Panc1 (cell line): Measurements from ENCODE around the gene SLCO3A1. TPM values are rescaled to one million over a fixed set of nuclear protein-coding genes. Genes with fewer than 3 reads are reported as not detected.

Experiments
- ATAC-seq: fragments of 200-7000 bp; cut with Tn5 transposase; 2 replicates; pipeline ENCODE4 v1.9.1; 2020; ENCODE audit warnings: mild to moderate bottlenecking, moderate library complexity
- BruUV-seq: library from RNA; stranded (reverse); fragments of 400-500 nt; replicated peaks from 2 replicates; lab custom pipeline; 2021; lab: Mats Ljungman, UMichigan
- CTCF ChIA-PET: fragments of 300-600 bp; sonication (Branson Sonifier 250); formaldehyde crosslinking; loops from one replicate; lab custom pipeline; 2022; ENCODE audit warnings: antibody characterized with exemption; lab: Charles Lee
- POLR2A ChIA-PET: fragments of 300-600 bp; sonication (Branson Sonifier 250); formaldehyde crosslinking; loops from one replicate; lab custom pipeline; 2022; ENCODE audit warnings: antibody characterized with exemption; lab: Charles Lee
- DNase-seq: peaks from one replicate; pipeline ENCODE4 v3.0.0-alpha.2; 2010; ENCODE audit warnings: low read depth, low spot score
- H3K27ac ChIP-seq: 2 replicates; pipeline ENCODE4 v1.5.1; 2011; ENCODE audit warnings: mild to moderate bottlenecking, low read length, inconsistent platforms
- H3K27me3 ChIP-seq: fragments of 200-500 bp; sonication (Bioruptor generic); 2 replicates; pipeline ENCODE4 v1.6.0; 2014; ENCODE audit warnings: low read length, inconsistent platforms; ENCODE audit not compliant: control insufficient read depth, insufficient read depth
- H3K36me3 ChIP-seq: fragments of 200-500 bp; sonication (Bioruptor generic); 2 replicates; pipeline ENCODE4 v1.5.1; 2014; ENCODE audit warnings: inconsistent platforms, mild to moderate bottlenecking, low read length, moderate library complexity; ENCODE audit not compliant: control insufficient read depth, insufficient read depth
- H3K4me1 ChIP-seq: 2 replicates; pipeline ENCODE4 v1.5.1; 2011; ENCODE audit warnings: inconsistent platforms, mild to moderate bottlenecking, low read length, moderate library complexity; ENCODE audit not compliant: control insufficient read depth, insufficient read depth
- H3K4me3 ChIP-seq, 2 experiments: 2 replicates each; pipeline ENCODE4 v1.5.1; 2011 to 2012; ENCODE audit warnings: low read depth in 2 of 2, low read length in 2 of 2, mild to moderate bottlenecking in 2 of 2, inconsistent platforms in 1 of 2, moderate library complexity in 1 of 2
- H3K9me3 ChIP-seq: fragments of 200-500 bp; sonication (Bioruptor generic); 2 replicates; pipeline ENCODE4 v1.5.1; 2014; ENCODE audit warnings: low read depth, mild to moderate bottlenecking, inconsistent platforms, low read length, moderate library complexity; ENCODE audit not compliant: control insufficient read depth, insufficient read depth
- POLR2AphosphoS5 ChIP-seq: IDR thresholded peaks from 2 replicates; pipeline ENCODE4 v1.6.1; 2012; ENCODE audit warnings: mild to moderate bottlenecking, low read depth, low read length, moderate library complexity
- SIN3A ChIP-seq: IDR thresholded peaks from 2 replicates; pipeline ENCODE4 v1.6.1; 2012; ENCODE audit warnings: low read depth, mild to moderate bottlenecking, low read length, moderate library complexity, borderline replicate concordance; ENCODE audit not compliant: insufficient read depth
- TCF7L2 ChIP-seq: IDR thresholded peaks from 2 replicates; pipeline ENCODE4 v1.6.1; 2011; ENCODE audit warnings: mild to moderate bottlenecking, low read depth, low read length, inconsistent platforms
- in situ Hi-C: cut with HindIII; loops from 2 replicates; pipeline ENCODE4 v1.10.0; 2016; ENCODE audit warnings: low sequenced_read_pairs, low pct_unique_long_range_greater_than_20kb
- intact Hi-C: fragments of 100-400 bp; cut with micrococcal nuclease; formaldehyde crosslinking; loops from one replicate; pipeline ENCODE4 v1.10.0; 2022; ENCODE audit not compliant: unreplicated experiment
- total RNA-seq: library from RNA; stranded (reverse); gene quantifications from one replicate; pipeline ENCODE4 v1.2.1, GENCODE V29; 2021; ENCODE audit not compliant: unreplicated experiment
- TF ChIP-seq, protein P1 (sequence below): fragments of 450-650 bp; IDR thresholded peaks from 2 replicates; pipeline ENCODE4 v1.5.1; 2017; ENCODE audit warnings: mild to moderate bottlenecking
- TF ChIP-seq, protein P2 (sequence below), 2 experiments: IDR thresholded peaks; 2 replicates each; pipeline ENCODE4 v1.6.1; 2011 to 2012; ENCODE audit warnings: low read depth in 2 of 2, control low read depth in 1 of 2, low read length in 1 of 2, mild to moderate bottlenecking in 1 of 2, moderate library complexity in 1 of 2; ENCODE audit not compliant: insufficient read depth in 1 of 2

The SLCO3A1 gene
- total RNA-seq, 1 experiment from 2014 or later, result 20.6 TPM

DNA sequence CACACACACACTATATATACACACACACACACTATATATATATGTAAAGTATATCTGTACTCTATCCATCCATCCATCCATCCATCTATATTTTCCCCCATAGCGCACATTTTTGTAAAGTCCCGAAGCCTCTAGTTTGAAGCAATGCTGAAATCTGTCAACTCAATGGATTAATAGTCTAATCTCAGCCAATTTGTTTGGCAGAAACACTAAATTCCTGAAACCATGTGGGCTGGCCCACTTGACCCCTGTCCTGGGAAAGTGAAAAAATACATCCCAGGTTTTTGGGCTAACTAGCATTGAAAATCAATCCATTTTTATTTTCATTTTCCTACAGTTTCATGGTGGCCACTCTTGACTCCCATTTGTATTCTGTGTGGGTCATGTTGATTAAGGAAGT, 166.7 kb downstream of the SLCO3A1 start:
- ChIA-PET POLR2A (no interaction called here), CTCF (no interaction called here)
- TF ChIP-seq POLR2AphosphoS5 (no peak), TCF7L2 (no peak), SIN3A (no peak)
- TF ChIP-seq, protein P1, sequence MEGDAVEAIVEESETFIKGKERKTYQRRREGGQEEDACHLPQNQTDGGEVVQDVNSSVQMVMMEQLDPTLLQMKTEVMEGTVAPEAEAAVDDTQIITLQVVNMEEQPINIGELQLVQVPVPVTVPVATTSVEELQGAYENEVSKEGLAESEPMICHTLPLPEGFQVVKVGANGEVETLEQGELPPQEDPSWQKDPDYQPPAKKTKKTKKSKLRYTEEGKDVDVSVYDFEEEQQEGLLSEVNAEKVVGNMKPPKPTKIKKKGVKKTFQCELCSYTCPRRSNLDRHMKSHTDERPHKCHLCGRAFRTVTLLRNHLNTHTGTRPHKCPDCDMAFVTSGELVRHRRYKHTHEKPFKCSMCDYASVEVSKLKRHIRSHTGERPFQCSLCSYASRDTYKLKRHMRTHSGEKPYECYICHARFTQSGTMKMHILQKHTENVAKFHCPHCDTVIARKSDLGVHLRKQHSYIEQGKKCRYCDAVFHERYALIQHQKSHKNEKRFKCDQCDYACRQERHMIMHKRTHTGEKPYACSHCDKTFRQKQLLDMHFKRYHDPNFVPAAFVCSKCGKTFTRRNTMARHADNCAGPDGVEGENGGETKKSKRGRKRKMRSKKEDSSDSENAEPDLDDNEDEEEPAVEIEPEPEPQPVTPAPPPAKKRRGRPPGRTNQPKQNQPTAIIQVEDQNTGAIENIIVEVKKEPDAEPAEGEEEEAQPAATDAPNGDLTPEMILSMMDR, result no peak
- TF ChIP-seq, protein P2, sequence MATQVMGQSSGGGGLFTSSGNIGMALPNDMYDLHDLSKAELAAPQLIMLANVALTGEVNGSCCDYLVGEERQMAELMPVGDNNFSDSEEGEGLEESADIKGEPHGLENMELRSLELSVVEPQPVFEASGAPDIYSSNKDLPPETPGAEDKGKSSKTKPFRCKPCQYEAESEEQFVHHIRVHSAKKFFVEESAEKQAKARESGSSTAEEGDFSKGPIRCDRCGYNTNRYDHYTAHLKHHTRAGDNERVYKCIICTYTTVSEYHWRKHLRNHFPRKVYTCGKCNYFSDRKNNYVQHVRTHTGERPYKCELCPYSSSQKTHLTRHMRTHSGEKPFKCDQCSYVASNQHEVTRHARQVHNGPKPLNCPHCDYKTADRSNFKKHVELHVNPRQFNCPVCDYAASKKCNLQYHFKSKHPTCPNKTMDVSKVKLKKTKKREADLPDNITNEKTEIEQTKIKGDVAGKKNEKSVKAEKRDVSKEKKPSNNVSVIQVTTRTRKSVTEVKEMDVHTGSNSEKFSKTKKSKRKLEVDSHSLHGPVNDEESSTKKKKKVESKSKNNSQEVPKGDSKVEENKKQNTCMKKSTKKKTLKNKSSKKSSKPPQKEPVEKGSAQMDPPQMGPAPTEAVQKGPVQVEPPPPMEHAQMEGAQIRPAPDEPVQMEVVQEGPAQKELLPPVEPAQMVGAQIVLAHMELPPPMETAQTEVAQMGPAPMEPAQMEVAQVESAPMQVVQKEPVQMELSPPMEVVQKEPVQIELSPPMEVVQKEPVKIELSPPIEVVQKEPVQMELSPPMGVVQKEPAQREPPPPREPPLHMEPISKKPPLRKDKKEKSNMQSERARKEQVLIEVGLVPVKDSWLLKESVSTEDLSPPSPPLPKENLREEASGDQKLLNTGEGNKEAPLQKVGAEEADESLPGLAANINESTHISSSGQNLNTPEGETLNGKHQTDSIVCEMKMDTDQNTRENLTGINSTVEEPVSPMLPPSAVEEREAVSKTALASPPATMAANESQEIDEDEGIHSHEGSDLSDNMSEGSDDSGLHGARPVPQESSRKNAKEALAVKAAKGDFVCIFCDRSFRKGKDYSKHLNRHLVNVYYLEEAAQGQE (IDR thresholded peaks at IDR 0.05; ENCODE audit: insufficient read depth in 1 of 2, low read depth in 2 of 2, low read length in 1 of 2), result no peak
- Histone ChIP-seq H3K4me1 (no peaks in the 10 kb centered on the region; the same call in 1 of the 2 replicates), H3K36me3 (no peaks in the 10 kb centered on the region), H3K4me3 (no peak overlapping the region), H3K27ac (no peak overlapping the region), H3K9me3 (no peaks in the 10 kb centered on the region), H3K27me3 (no peaks in the 10 kb centered on the region)
- in situ Hi-C loops (no loop called here), intact Hi-C loops (no loop called here)
- DNase-seq, result no peak
- no TSS peak for BruUV-seq
- ATAC-seq, result no peak

DNA sequence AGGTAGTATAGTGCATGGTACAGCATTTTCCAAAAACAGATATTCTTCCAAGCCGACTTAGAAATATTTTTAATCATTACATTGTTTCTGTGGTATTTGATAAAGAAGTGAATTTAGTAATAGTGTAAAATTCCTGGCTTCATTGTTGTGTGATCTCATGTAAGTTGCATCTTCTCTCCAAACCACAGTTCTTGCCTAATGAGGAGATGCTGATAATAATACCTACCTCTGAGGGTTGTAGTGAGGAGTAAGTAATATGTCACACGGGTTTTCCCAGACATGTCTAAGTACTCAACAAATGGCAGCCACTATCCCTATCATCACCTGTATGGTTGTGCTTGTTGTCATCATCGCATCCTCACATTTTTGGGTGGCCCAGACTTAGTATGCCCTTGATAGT, 167.3 kb downstream of the SLCO3A1 start:
- H3K9me3 ChIP-seq, result no peaks in the 10 kb centered on the region
- H3K4me1 ChIP-seq, result no peaks in the 10 kb centered on the region; the same call in 1 of the 2 replicates
- ATAC-seq (no peak), DNase-seq (no peak)
- H3K27ac ChIP-seq, result no peak overlapping the region
- no peak overlapping the region for H3K4me3 ChIP-seq
- H3K36me3 ChIP-seq, result no peaks in the 10 kb centered on the region
- no peak for TF ChIP-seq SIN3A
- TF ChIP-seq, protein P1, result no peak
- TF ChIP-seq, protein P2 (IDR thresholded peaks at IDR 0.05; ENCODE audit: insufficient read depth in 1 of 2, low read depth in 2 of 2, low read length in 1 of 2), result no peak
- no peak for TF ChIP-seq POLR2AphosphoS5
- no peak for TF ChIP-seq TCF7L2
- ChIA-PET CTCF (no interaction called here), POLR2A (no interaction called here)
- no peaks in the 10 kb centered on the region for H3K27me3 ChIP-seq
- intact Hi-C loops (no loop called here), in situ Hi-C loops (no loop called here)
- BruUV-seq, result no TSS peak
